CD1c-positive myeloid dendritic cell (primary cell): ENCODE measurements around the gene TCEA2.

ENCODE experiments used
- DNase-seq: peaks from one replicate; pipeline ENCODE4 v3.0.0-alpha.2; 2016; ENCODE audit errors: extremely low spot score

The TCEA2 gene

GRCh38 chr20:64093013-64093503, 30.1 kb downstream of the TCEA2 start:
- DNase-seq, result no peak

DNA sequence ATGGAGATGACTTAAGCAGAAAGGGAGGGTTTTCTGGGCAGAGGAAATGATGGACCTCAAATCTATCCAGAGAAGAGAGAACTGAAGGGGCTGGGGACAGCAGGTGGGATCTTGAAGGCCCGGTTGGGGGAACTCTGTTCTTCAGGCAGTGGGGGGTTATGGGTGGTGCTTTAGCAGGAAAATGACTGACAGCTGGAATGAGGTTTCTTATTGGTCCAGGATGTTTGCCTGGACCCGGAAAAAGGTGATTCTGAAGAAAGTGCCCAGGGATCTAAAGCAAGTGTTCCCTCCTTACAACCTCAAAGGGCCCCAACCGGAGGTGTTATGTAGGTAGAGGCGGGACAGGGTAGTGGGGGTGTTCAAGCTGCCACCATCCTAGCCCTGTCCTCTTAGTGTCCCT, 32.5 kb downstream of the TCEA2 start:
- no peak for DNase-seq

GRCh38 chr20:64095927-64096326, 32.9 kb downstream of the TCEA2 start:
- no peak for DNase-seq

DNA sequence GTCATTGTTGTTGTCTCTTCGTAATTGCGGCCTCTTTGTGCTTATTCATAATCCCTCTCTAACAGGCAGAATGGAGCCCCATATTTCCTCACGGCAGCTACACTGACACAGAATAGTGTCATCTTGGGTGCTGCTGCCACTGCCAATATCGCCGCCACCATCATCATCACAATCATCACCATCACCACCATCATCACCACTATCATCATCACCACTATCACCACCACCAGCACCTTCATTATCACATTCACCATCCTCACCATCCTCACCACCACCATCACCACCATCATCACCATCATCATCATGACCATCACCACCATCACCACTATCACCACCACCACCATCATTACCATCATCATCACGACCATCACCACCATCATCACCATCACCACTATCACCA, 33.5 kb downstream of the TCEA2 start:
- DNase-seq, result no peak

DNA sequence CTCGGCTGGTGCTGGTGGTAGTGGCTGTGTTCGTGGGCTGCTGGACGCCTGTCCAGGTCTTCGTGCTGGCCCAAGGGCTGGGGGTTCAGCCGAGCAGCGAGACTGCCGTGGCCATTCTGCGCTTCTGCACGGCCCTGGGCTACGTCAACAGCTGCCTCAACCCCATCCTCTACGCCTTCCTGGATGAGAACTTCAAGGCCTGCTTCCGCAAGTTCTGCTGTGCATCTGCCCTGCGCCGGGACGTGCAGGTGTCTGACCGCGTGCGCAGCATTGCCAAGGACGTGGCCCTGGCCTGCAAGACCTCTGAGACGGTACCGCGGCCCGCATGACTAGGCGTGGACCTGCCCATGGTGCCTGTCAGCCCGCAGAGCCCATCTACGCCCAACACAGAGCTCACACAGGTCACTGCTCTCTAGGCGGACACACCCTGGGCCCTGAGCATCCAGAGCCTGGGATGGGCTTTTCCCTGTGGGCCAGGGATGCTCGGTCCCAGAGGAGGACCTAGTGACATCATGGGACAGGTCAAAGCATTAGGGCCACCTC, 35.5 kb downstream of the TCEA2 start:
- no peak for DNase-seq

DNA sequence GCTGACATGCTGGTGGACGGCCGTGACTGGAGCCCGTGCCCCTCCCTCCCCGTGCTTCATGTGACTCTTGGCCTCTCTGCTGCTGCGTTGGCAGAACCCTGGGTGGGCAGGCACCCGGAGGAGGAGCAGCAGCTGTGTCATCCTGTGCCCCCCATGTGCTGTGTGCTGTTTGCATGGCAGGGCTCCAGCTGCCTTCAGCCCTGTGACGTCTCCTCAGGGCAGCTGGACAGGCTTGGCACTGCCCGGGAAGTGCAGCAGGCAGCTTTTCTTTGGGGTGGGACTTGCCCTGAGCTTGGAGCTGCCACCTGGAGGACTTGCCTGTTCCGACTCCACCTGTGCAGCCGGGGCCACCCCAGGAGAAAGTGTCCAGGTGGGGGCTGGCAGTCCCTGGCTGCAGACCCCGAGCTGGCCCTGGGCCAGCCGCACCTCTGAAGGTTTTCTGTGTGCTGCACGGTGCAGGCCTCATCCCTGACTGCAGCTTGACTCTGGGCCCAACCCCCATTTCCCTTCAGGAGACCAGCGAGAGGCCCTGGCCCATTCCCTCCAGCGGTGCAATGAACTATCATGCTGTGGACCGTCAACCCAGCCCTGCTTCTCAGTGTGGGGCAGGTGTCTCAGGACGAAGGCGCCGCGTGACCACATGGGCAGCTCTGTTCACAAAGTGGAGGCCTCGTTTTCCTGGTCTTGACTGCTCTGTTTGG, 36.2 kb downstream of the TCEA2 start:
- DNase-seq, result no peak

DNA sequence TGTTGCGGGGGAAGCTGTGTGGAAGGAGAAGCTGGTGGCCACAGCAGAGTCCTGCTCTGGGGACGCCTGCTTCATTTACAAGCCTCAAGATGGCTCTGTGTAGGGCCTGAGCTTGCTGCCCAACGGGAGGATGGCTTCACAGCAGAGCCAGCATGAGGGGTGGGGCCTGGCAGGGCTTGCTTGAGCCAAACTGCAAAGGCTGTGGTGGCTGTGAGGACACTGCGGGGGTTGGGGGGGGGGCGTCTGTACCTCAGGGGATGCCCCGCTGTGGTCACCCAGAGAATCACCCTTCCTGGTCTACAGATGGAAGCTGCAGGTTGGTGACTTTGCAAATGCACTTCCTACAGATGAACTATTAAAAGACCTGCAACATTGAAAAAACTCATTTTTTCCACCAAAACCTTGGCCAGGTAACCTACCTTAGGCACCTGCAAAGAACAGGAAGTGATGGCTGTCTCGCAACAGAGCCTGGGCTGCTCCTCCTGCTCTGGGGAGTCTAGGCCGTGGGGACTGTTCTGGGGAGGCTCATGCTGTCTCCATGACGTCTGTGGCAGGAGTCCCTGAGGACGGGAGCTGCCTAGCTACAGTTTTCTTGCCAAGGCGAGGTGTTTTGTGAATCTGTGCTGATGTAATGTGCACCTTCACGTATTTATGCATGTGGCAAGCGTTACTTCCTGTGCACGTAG, 37.0 kb downstream of the TCEA2 start:
- DNase-seq, result no peak

DNA sequence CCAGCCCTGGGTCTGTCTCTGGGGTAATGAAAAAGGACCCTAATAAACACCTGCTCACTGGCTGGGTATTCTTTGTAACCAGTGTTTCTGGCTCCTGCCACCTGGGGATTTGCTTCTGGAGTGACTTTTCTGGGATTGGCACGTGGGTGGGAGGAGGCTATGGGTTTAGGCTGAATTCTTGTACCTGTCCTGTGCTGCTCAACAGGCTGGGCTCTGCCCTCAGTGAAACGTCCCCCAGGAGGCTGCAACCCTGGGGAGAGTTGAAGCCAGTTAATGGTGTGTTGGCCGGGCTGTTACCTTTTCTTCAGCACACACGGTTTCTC, 37.5 kb downstream of the TCEA2 start:
- DNase-seq, result no peak

- DNase-seq, result no peak
Observed at GRCh38 chr20:64100946-64101688, 38.1 kb downstream of the TCEA2 start.

- DNase-seq, result peak; percentile 65
Observed at GRCh38 chr20:64101731-64102621, 39.0 kb downstream of the TCEA2 start.

DNA sequence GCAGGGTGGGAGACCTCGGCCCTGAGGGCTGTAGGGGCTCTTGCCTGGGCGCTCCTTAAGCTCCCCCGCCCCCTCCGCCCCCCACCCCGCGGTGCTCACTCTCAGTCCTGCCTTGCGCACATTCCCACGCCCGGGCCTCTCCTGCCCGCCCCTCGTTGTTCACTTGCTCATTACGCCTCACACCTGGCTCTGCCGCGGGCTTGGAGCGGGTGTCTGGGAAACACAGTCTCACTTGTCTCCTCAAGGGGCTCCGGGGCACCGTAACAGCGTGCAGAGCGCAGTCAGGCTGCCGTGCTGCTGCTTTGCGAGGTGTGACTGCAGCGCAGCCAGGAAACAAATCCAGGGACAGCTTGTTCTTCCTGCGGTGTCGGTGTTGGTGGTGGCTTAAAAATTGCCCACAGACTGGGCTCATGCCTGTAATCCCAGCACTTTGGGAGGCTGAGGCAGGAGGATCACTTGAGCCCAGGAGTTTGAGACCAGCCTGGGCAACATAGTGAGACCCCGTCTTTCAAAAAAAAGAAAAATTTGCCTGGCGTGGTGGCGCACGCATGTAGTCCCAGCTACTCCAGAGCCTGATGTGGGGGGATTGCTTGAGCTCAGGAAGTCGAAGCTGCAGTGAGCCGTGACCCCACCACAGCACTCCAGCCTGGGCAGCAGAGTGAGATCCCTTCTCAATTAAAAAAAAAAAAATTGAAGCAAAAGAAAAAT, 39.8 kb downstream of the TCEA2 start:
- no peak for DNase-seq

GRCh38 chr20:64103871-64104666, 41.1 kb downstream of the TCEA2 start:
- no peak for DNase-seq

DNA sequence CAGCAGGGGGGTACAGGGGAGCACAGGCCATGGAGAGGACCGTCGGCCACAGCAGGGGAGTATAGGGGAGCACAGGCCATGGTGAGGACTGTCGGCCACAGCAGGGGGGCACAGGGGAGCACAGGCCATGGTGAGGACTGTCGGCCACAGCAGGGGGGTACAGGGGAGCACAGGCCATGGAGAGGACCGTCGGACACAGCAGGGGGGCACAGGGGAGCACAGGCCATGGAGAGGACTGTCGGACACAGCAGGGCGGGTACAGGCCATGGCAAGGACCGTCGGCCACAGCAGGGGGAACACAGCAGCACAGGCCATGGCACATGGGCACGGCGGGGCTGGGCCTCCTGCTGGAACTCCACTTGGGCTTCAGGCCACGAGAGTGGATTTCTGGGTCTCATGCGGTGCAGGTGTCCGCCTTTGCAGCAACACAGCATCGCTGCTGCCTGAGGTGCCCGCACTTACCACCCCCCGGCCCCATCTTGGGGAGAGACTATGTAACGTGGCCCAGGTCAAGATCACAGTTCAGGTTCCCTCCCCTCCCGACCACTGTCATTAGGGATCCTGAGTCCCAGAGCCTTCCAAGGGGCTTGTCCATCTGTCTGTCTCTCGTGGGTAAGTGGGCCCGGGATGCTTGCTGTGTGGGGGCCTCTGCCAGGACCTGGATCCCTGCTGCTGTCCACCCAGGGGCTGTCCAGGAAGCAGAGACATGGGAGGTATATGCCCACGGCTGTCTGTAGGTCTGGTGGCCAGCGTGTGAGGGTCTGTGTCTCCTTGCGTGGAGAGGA, 41.9 kb downstream of the TCEA2 start:
- no peak for DNase-seq

- no peak for DNase-seq
Observed at GRCh38 chr20:64105846-64106434, 42.9 kb downstream of the TCEA2 start.

DNA sequence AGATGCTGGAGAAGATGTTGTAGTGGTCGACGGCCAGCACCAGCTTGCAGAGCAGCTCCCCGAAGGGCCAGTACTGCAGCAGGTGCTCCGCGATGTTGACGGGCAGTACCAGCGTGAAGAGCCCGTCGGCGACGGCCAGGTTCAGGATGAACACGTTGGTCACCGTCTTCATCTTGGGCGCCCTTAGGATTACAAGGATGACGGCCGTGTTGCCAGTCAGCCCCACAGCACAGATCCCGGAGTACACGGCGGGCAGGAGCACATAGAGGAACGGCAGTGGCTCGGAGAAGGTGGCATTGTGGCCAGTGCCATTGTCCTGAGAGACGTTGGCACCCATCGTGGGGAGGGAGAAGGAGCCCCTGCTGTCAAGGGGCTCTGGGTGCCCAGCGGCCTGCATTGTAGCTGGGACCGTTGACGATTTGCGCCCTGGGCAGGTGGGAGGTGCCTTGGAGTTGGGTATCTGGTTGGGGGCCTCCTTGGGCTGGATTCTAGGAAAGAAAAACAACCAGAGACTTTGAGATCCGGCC, 43.5 kb downstream of the TCEA2 start:
- DNase-seq, result no peak

DNA sequence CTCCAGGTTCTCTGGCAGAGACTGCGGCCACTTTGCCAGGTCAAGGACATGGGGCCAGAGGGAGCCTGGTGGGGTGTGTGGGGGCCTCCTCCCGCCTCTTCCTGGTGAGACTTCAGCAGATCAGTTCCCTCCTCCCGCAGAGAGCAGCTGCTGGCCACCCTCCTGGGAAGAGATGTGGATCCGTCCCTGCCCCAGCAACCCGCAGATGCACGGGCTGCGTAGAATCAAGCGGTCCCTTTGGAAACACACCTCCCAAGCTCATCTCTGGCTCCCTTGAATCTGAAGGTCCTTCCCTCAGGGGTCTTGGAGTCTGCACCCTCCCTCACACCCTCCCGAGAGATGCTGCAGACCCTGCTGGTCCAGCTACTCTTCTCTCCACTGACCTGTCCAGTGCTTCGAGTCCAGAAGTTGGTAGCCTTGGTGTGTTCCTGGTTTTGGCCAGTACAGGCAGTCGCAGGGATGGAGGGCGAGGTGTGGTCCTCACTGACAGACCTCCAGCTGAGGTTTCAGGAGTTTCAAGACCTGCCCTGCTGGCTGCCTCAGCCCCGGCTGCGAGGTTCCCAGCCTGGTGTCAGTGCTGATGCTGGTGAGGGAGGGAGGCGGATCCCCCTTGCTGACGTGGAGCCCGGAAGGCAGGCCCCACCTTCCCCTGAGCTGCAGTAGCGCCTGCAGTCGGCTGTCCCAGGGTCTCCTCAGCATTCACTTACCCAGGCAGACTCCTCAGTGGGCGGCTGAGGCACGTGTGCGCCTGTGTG, 44.2 kb downstream of the TCEA2 start, which contains the start of gene NPBWR2:
TSS of gene NPBWR2 (minus strand) at position 585 of the 755 bp plus-strand sequence. CDS start 734 bp downstream, outside the sequence.
- peak; percentile 15 for DNase-seq

GRCh38 chr20:64107736-64108457, 44.9 kb downstream of the TCEA2 start:
- peak; percentile 70 for DNase-seq
